ENCODE data around the gene GPR31. TPM values are rescaled to one million over a fixed set of nuclear protein-coding genes. Genes with fewer than 3 reads are reported as not detected.

The GPR31 gene
- total and polyA plus RNA-seq, 9 of the 15 experiments (the other 6 are each of a cell fraction or from before 2014, with no cell fraction given) = not detected

DNA sequence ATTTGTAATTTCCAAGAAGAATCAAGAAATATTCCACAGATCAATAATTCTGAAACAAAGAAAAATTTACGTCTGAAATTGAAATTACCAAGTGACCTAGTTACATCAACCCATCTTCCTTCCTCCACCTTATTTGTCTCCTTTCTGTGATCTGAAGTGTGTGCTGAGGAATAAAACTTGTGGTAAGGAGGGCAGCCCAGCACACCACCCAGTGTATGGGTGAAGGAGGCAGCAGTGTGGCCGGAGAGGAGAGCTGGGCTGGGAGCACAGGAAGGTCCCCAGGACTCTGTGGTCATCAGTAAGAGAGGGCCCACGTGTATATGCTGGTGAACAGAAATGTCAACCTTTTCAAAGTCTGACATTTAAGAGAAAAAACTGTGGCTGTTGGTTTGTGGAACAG, 46.2 kb downstream of the GPR31 start:
- no peaks in the 10 kb centered on the region for H3K9me1 ChIP-seq (ENCODE audit: control insufficient read depth, insufficient read depth, low read length)
- CTCF ChIA-PET (ENCODE audit: low intra/inter-chr PET ratio) = no interaction called here
- H2AFZ ChIP-seq (ENCODE audit: low read depth, low read length) = no peak overlapping the region
- in situ Hi-C loops (cut with MboI) (no loop called here), intact Hi-C loops (cut with micrococcal nuclease) (no loop called here)
- H3K9ac ChIP-seq (ENCODE audit: insufficient read depth in 1 of 2, low read depth in 2 of 2, low read length in 2 of 2) = no peak overlapping the region
- FAIRE-seq (no peak), DNase-seq (ENCODE audit: extremely low read depth in 1 of 4, low spot score in 3 of 4) (no peak), ATAC-seq (no peak)
- peaks cover 37 to 74% of the 10 kb centered on the region in 2 experiments for H3K27me3 ChIP-seq (ENCODE audit: control insufficient read depth in 2 of 2, insufficient read depth in 2 of 2, low read length in 2 of 2)
- no peaks in the 10 kb centered on the region for H3K36me3 ChIP-seq (ENCODE audit: control insufficient read depth, insufficient read depth, low read length)
- H3K4me1 ChIP-seq (replicated peaks in 1 of 2; ENCODE audit: control insufficient read depth in 2 of 2, insufficient read depth in 2 of 2, low read length in 2 of 2) = no peaks in the 10 kb centered on the region
- H3K4me3 ChIP-seq = no peak overlapping the region
- no TSS peak for BruUV-seq (replicated peaks)
- POLR2A ChIA-PET = interaction anchor here (0.6 to 1.0 kb wide), 2 partner anchors 10 to 316 kb away, joined by 3 read pairs; no protein-coding TSS in a partner anchor
- no peak overlapping the region for H3K27ac ChIP-seq (ENCODE audit: extremely low read depth, low read depth, low read length)
- TF ChIP-seq, protein P1, sequence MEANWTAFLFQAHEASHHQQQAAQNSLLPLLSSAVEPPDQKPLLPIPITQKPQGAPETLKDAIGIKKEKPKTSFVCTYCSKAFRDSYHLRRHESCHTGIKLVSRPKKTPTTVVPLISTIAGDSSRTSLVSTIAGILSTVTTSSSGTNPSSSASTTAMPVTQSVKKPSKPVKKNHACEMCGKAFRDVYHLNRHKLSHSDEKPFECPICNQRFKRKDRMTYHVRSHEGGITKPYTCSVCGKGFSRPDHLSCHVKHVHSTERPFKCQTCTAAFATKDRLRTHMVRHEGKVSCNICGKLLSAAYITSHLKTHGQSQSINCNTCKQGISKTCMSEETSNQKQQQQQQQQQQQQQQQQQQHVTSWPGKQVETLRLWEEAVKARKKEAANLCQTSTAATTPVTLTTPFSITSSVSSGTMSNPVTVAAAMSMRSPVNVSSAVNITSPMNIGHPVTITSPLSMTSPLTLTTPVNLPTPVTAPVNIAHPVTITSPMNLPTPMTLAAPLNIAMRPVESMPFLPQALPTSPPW (CRISPR knock-in tag; IDR thresholded peaks at IDR 0.05) = no peak
- no peak for TF ChIP-seq U2AF2 (optimal IDR thresholded peaks at IDR 0.05; ENCODE audit: low read depth, low read length)
- no peak for TF ChIP-seq DNMT1 (IDR thresholded peaks at IDR 0.05)
- no peak for TF ChIP-seq U2AF1 (optimal IDR thresholded peaks at IDR 0.05; ENCODE audit: low read depth, low read length)
- WGBS (ENCODE audit: insufficient coverage, low coverage, missing lambda C conversion rate) = 0% methylated on average over 3 of the region's 3 CpGs
- no peaks in the 10 kb centered on the region; the same call in none of the 2 replicates for H4K20me1 ChIP-seq (replicated peaks; ENCODE audit: control insufficient read depth, insufficient read depth, low read length)
- no peaks in the 10 kb centered on the region for H3K9me3 ChIP-seq (replicated peaks; ENCODE audit: control insufficient read depth, insufficient read depth, low read depth, low read length)
- no peak overlapping the region for H3K4me2 ChIP-seq (ENCODE audit: insufficient read depth, low read length)
- no peaks in the 10 kb centered on the region for H3K79me2 ChIP-seq (ENCODE audit: control insufficient read depth, insufficient read depth, low read length)

DNA sequence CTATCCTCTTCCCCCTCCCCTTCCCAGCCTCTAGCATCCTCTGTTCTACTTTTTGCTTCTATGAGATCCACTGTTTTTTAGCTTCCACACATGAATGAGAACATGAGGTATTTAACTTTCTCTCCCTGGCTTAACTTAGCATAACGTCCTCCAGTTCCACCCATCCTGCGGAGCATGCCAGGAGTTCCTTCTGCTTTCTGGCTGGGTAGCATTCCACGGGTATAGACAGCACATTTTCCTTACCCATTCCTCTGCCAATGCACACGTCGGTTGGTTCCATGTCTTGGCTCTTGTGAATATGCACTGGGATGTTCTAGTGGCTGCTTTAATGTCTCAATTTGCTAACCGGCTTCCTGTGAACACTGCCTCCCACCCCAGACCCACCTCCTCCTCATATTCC, 48.1 kb downstream of the GPR31 start:
- intact Hi-C loops (cut with micrococcal nuclease) (no loop called here), in situ Hi-C loops (cut with MboI) (no loop called here)
- ChIA-PET POLR2A (no interaction called here), CTCF (ENCODE audit: low intra/inter-chr PET ratio) (no interaction called here)
- no peak overlapping the region for H3K27ac ChIP-seq (ENCODE audit: extremely low read depth, low read depth, low read length)
- no peaks in the 10 kb centered on the region for H3K4me1 ChIP-seq (replicated peaks in 1 of 2; ENCODE audit: control insufficient read depth in 2 of 2, insufficient read depth in 2 of 2, low read length in 2 of 2)
- H3K9me1 ChIP-seq (ENCODE audit: control insufficient read depth, insufficient read depth, low read length) = no peaks in the 10 kb centered on the region
- FAIRE-seq (no peak), DNase-seq (ENCODE audit: extremely low read depth in 1 of 4, low spot score in 3 of 4) (no peak), ATAC-seq (no peak)
- no peak overlapping the region for H3K4me2 ChIP-seq (ENCODE audit: insufficient read depth, low read length)
- no peak overlapping the region for H3K4me3 ChIP-seq
- H3K27me3 ChIP-seq (ENCODE audit: control insufficient read depth in 2 of 2, insufficient read depth in 2 of 2, low read length in 2 of 2) = peaks cover 35 to 71% of the 10 kb centered on the region in 2 experiments
- BruUV-seq (replicated peaks) = no TSS peak
- H3K36me3 ChIP-seq (ENCODE audit: control insufficient read depth, insufficient read depth, low read length) = no peaks in the 10 kb centered on the region
- 0% methylated on average over 6 of the region's 6 CpGs for WGBS (ENCODE audit: insufficient coverage, low coverage, missing lambda C conversion rate)
- no peak overlapping the region for H2AFZ ChIP-seq (ENCODE audit: low read depth, low read length)
- no peak overlapping the region for H3K9ac ChIP-seq (ENCODE audit: insufficient read depth in 1 of 2, low read depth in 2 of 2, low read length in 2 of 2)
- no peaks in the 10 kb centered on the region; the same call in none of the 2 replicates for H4K20me1 ChIP-seq (replicated peaks; ENCODE audit: control insufficient read depth, insufficient read depth, low read length)
- H3K79me2 ChIP-seq (ENCODE audit: control insufficient read depth, insufficient read depth, low read length) = no peaks in the 10 kb centered on the region
- no peaks in the 10 kb centered on the region for H3K9me3 ChIP-seq (replicated peaks; ENCODE audit: control insufficient read depth, insufficient read depth, low read depth, low read length)
- TF ChIP-seq, protein P2, sequence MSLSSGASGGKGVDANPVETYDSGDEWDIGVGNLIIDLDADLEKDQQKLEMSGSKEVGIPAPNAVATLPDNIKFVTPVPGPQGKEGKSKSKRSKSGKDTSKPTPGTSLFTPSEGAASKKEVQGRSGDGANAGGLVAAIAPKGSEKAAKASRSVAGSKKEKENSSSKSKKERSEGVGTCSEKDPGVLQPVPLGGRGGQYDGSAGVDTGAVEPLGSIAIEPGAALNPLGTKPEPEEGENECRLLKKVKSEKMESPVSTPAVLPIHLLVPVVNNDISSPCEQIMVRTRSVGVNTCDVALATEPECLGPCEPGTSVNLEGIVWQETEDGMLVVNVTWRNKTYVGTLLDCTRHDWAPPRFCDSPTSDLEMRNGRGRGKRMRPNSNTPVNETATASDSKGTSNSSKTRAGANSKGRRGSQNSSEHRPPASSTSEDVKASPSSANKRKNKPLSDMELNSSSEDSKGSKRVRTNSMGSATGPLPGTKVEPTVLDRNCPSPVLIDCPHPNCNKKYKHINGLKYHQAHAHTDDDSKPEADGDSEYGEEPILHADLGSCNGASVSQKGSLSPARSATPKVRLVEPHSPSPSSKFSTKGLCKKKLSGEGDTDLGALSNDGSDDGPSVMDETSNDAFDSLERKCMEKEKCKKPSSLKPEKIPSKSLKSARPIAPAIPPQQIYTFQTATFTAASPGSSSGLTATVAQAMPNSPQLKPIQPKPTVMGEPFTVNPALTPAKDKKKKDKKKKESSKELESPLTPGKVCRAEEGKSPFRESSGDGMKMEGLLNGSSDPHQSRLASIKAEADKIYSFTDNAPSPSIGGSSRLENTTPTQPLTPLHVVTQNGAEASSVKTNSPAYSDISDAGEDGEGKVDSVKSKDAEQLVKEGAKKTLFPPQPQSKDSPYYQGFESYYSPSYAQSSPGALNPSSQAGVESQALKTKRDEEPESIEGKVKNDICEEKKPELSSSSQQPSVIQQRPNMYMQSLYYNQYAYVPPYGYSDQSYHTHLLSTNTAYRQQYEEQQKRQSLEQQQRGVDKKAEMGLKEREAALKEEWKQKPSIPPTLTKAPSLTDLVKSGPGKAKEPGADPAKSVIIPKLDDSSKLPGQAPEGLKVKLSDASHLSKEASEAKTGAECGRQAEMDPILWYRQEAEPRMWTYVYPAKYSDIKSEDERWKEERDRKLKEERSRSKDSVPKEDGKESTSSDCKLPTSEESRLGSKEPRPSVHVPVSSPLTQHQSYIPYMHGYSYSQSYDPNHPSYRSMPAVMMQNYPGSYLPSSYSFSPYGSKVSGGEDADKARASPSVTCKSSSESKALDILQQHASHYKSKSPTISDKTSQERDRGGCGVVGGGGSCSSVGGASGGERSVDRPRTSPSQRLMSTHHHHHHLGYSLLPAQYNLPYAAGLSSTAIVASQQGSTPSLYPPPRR (CRISPR knock-in tag; IDR thresholded peaks at IDR 0.05; ENCODE audit: borderline replicate concordance) = no peak
- TF ChIP-seq ZSCAN32 (CRISPR knock-in tag; IDR thresholded peaks at IDR 0.05) (no peak), HOXB6 (CRISPR knock-in tag; IDR thresholded peaks at IDR 0.05; ENCODE audit: borderline replicate concordance) (no peak)
- TF ChIP-seq, protein P3, sequence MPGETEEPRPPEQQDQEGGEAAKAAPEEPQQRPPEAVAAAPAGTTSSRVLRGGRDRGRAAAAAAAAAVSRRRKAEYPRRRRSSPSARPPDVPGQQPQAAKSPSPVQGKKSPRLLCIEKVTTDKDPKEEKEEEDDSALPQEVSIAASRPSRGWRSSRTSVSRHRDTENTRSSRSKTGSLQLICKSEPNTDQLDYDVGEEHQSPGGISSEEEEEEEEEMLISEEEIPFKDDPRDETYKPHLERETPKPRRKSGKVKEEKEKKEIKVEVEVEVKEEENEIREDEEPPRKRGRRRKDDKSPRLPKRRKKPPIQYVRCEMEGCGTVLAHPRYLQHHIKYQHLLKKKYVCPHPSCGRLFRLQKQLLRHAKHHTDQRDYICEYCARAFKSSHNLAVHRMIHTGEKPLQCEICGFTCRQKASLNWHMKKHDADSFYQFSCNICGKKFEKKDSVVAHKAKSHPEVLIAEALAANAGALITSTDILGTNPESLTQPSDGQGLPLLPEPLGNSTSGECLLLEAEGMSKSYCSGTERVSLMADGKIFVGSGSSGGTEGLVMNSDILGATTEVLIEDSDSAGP (CRISPR knock-in tag; IDR thresholded peaks at IDR 0.05) = no peak

Data from K562 (cell line).